Stimulated activated naive CD8-positive, alpha-beta T cell treated with anti-CD3 and anti-CD28 coated beads, Interleukin-15, Interleukin-2, amounts not matched to agents 100 U/mL and 50 U/mL, for 24 hours (primary cell): ENCODE measurements around the gene TKT.
A peak's percentile ranks its signal among the peaks of the same experiment; 100 is the strongest.

Experiments
- ATAC-seq: fragments of 150-1000 bp; cut with Tn5 transposase; one replicate; pipeline ENCODE4 v1.10.0; 2021
- DNase-seq: peaks from one replicate; pipeline ENCODE4 v3.0.0; 2021

TKT gene

GRCh38 chr3:53225651-53226050 lies 30.2 kb downstream of the TKT start:
- ATAC-seq = no peak
- no peak for DNase-seq

GRCh38 chr3:53225181-53225580 lies 30.6 kb downstream of the TKT start:
- no peak for ATAC-seq
- no peak for DNase-seq

DNA sequence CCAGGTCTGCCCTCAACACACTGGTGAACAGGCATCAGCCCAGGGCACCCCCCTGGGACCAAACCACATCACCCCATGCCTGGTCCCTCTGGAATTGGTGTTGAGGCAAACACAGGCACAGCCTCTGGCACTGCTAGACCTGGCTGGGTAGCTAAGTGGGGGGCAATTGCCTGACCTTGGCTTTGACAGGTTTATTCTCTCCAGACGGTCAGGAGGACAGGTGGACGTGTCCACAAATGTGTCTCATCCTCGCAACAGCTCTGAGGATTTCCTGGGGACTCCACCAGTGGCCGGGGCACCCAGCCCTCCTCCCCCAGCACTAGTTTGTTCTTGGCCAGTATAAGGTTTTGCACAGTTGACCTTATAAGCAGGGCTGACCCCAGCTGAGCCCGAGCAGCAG lies 31.3 kb downstream of the TKT start:
- ATAC-seq = no peak

DNA sequence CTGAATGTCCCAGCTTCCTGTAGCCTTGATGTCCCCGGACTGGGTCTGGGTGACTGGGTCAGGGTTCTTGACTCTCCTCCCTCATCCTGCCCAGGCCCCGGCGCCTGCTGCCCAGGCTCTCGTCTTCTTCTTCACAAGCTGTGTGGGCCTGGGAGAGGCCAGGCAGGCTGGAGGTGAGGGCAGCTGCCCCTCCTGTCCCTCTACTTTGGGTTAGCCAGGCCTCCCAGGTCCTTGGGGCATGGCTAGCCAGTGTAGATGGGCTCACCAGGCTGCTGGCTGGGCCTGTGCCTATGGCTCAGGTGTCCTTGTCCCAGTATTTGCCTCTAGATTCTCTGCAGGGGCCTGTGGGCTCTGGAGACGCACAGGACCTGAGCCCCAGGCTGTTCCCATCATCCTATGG lies 31.8 kb downstream of the TKT start:
- ATAC-seq (no peak), DNase-seq (no peak)

More for the DNA sequence above, 31.3 kb downstream of the TKT start:
- no peak for DNase-seq

DNA sequence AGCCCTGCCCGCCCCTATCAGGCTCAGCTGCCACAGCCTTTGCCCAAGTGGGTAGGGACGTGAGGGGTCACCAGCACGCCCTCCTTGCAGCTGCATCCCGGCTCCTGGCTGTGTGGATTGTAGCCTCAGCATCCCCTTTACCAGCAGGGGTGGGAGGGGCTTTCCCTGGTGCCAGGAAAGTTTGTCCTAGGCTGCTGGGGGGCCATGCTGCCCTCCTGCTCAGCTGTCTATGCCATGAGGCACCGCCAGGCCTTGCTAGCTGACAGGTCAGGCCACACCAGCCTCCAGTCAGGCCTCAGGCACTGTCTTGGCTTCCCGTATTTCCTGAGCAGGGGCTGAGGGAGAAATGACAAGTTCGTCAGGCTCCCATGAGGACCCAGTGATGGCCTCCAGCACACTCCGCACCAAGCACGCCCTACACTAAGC lies 32.3 kb downstream of the TKT start:
- no peak for DNase-seq
- ATAC-seq = no peak

DNA sequence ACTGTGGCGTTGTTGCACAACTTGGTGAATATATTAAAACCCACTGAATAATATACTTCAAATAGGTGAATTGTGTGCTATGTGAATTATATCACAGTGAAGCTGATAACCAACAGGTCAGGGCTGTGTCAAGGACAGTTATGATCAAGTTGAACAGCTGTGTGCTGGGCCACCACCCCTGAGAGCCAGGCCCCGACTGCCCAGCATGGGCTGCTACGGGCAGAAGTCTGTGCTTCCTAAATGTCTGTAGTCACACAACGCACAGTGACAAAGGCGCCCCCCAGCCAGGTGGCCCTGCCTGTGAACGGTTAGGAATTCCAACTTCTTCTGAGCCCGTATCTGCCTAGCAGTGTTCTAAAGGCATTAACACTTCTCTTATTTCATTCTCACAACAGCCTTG lies 32.8 kb downstream of the TKT start:
- no peak for ATAC-seq
- no peak for DNase-seq

GRCh38 chr3:53222183-53222901 lies 33.5 kb downstream of the TKT start:
- no peak for DNase-seq
- ATAC-seq = no peak

GRCh38 chr3:53221827-53222182 lies 34.0 kb downstream of the TKT start:
- no peak for DNase-seq
- no peak for ATAC-seq

DNA sequence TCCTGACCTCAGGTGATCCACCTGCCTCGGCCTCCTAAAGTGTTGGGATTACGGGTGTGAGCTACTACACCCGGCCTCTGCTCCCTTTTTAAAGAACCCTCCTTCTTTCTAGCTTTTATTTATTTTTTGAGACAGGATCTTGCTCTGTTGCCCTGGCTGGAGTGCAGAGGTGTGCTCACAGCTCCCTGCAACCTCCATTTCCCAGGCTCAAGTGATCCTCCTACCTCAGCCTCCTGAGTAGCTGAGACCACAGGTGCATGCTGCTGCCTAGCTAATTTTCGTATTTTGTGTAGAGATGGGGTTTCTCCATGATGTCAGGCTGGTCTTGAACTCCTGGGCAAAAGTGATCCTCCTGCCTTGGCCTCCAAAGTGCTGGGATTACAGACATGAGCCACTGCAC lies 34.5 kb downstream of the TKT start:
- ATAC-seq = no peak

DNA sequence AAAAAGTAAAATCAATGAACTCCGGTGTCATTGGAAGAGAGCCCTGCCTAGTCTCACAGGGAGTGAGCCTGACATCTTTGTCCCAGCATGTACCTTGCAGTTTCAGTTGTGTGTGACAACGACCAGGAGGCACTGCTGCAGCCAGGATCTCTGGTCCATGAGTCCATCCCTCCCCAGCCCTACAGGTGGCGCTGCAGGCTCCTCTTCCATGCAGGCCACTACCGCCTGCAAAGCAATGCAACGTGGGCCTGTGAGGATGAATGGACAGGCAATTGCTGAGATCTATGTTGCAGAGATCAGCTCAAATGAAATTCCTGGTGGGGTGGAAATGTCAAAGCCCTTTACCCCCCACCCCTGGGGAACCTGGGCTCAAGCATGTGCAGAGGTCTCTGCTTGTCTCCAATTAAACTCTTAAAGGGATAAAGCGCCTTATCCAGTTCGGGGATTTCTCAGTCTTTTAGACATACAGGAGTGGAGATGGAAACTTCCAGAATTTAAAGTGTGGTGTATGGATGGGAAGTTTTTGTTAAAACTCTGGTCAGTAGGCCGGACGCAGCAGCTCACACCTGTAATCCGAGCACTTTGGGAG lies 35.8 kb downstream of the TKT start:
- DNase-seq = peak; percentile 88
- ATAC-seq = peak; percentile 82

More for the DNA sequence above, 34.5 kb downstream of the TKT start:
- no peak for DNase-seq

GRCh38 chr3:53218131-53218530 lies 37.7 kb downstream of the TKT start:
- ATAC-seq (no peak), DNase-seq (no peak)

DNA sequence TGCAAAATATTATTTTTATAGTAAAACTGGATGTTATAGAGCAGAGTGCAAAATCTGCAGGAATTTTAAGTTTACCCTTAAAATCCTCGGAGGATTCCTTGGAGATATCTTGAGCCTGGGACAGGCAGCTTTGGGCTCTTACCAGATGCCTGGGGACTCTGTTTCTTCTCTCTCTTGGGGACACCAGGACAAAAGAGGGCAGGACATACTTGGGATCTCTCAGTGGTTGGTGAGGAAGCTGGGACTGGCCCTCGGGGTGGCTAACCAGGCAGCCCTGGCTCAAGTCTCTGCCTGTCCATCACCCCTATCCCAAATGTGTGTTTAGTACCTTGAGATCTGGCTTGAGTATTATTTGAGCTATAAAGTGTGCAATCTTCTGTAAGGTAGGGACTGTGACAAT lies 38.6 kb downstream of the TKT start:
- DNase-seq (no peak), ATAC-seq (no peak)

GRCh38 chr3:53216723-53217122 lies 39.1 kb downstream of the TKT start:
- no peak for DNase-seq
- no peak for ATAC-seq

GRCh38 chr3:53215816-53216215 lies 40.0 kb downstream of the TKT start:
- DNase-seq = no peak
- ATAC-seq = no peak

DNA sequence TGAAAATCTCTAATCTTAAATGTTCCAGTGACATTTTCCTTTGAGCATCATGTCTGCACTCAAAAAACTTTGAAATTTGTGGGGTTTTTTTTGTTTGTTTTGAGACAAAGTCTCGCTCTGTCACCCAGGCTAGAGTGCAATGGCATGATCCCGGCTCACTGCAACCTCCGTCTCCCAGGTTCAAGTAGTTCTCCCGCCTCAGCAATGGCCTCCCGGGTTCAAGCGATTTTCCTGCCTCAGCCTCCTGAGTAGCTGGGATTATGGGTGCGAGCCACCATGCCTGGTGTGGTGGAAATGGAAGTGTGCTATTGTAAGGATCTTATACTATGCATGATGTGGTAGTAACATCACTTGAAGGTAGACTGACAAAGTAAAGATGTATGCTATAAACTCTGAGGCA lies 42.5 kb downstream of the TKT start:
- no peak for ATAC-seq
- DNase-seq = no peak

GRCh38 chr3:53211706-53212702 lies 43.8 kb downstream of the TKT start:
- ATAC-seq = peak; percentile 49

GRCh38 chr3:53202331-53203015 lies 53.3 kb downstream of the TKT start:
- ATAC-seq = no peak
- no peak for DNase-seq

More at GRCh38 chr3:53211706-53212702, 43.8 kb downstream of the TKT start:
- no peak for DNase-seq

DNA sequence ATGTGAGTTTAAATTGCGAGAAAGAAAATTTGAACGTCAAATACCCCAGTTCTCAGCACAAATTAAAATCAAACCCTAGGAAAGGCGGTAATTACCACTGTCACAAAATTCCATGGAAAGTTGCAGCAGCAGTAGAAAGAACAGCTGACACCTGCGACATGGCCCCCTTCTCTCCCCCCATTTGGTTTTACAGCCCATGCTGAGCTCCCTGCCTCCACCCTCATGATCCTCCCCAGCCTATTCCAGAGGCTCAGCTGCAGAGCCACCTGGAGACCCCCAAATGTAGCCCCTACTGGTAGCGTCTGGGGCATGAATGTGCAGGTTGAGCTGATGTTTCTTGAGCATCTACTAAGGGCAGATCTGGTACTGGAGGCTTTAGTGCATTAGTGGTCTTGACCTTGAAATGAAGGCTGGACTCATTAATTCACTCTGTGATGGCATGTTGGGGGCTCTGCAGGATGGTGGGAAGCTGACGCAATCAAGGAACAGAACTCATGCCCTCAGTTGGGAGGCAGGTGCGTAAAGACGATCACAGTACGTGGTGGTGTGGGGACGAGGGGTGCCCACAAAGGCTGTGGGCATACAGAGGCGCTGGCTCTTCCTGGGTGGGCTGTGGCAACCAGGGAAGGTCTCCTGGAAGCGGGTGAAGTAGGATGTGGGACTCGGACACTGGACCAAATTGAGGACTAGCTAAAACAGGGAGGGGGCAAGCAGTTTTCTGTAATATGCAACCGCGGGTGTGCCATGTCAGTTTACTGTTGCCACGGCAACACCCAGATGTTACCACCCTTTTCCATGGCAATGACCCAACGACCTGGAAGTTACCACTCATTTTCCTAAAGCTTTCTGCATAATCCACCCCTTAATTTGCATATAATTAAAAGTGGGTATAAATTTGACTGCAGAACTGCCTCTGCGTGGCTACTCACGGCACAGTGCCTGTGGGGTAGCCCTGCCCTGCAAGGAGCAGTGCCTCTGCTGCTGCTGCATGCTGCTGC lies 55.0 kb downstream of the TKT start:
- ATAC-seq (no peak), DNase-seq (no peak)

DNA sequence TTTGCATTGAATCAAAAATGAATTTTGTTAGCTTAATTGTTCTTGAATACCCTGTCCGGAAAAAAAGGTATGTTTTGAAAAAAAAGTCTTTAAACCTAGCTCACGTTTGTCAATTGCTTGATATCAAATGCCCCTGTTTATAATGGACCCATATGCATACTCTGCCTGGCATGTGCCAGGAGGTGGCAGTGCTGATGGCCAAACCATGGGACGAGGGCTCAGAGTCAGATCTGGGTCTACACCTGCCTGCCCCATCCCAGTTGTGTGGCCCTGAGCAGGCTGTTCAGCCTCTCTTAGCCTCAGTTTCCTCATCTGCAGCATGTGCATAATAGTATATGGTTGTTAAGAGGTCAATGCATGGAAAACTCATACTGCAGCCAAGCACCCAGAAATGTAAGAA lies 56.0 kb downstream of the TKT start:
- no peak for DNase-seq
- ATAC-seq = no peak

- ATAC-seq (no peak), DNase-seq (no peak)
Measured at GRCh38 chr3:53198996-53199395, 56.8 kb downstream of the TKT start.
